ENCODE data around the gene TMEM126B.

TMEM126B gene

GRCh38 chr11:85685820-85686459 is 57.5 kb downstream of the TMEM126B start, which contains the start of gene CCDC89:
Gene CCDC89 (minus strand): TSS chr11:85686195. CDS start chr11:85686130, 65 bp downstream.
- peak within 1 kb of the TSS; percentile 67 for H3K4me3 ChIP-seq (ENCODE audit: low read length)
- no peak for TF ChIP-seq CTCF (conservative IDR thresholded peaks at IDR 0.05; ENCODE audit: low read length)
- peak; percentile 99 for DNase-seq (ENCODE audit: low read depth)
